Karpas-422 (cell line): ENCODE data around the gene KCNIP4. TPM values are rescaled to one million over a fixed set of nuclear protein-coding genes. Genes with fewer than 3 reads are reported as not detected.

Source experiments
- DNase-seq: peaks from one replicate; pipeline ENCODE4 v3.0.0-alpha.2; 2015
- H2AFZ ChIP-seq: fragments of 200-600 bp; sonication (generic); 2 replicates; pipeline ENCODE4 v1.6.1; 2014; ENCODE audit warnings: antibody characterized with exemption, low read length, mixed read lengths
- H3K27ac ChIP-seq: fragments of 200-600 bp; sonication (generic); 2 replicates; pipeline ENCODE4 v1.5.1; 2014; ENCODE audit warnings: mild to moderate bottlenecking, low read length, moderate library complexity
- H3K27me3 ChIP-seq: fragments of 200-600 bp; sonication (generic); 2 replicates; pipeline ENCODE4 v1.6.1; 2014; ENCODE audit warnings: low read length, mixed read lengths
- H3K36me3 ChIP-seq: fragments of 200-600 bp; sonication (generic); 2 replicates; pipeline ENCODE4 v1.6.1; 2014; ENCODE audit warnings: low read length, mixed read lengths; ENCODE audit not compliant: insufficient read depth
- H3K4me1 ChIP-seq: fragments of 200-600 bp; sonication (generic); 2 replicates; pipeline ENCODE4 v1.6.1; 2014; ENCODE audit warnings: mild to moderate bottlenecking, low read length, mixed read lengths
- H3K4me2 ChIP-seq: fragments of 200-600 bp; sonication (generic); 2 replicates; pipeline ENCODE4 v1.6.1; 2014; ENCODE audit warnings: low read length, low read depth, mild to moderate bottlenecking; ENCODE audit not compliant: poor library complexity, severe bottlenecking
- H3K4me3 ChIP-seq: fragments of 200-600 bp; sonication (generic); 2 replicates; pipeline ENCODE4 v1.5.1; 2014; ENCODE audit warnings: mild to moderate bottlenecking, antibody characterized with exemption, low read length, mixed read lengths
- H3K79me2 ChIP-seq: fragments of 200-600 bp; sonication (generic); 2 replicates; pipeline ENCODE4 v1.6.1; 2014; ENCODE audit warnings: mild to moderate bottlenecking, low read length, mixed read lengths
- H3K9ac ChIP-seq: fragments of 200-600 bp; sonication (generic); 2 replicates; pipeline ENCODE4 v1.6.0; 2014; ENCODE audit warnings: low read length
- H3K9me2 ChIP-seq: fragments of 200-600 bp; sonication (generic), shearing (Covaris generic); replicated peaks from 2 replicates; pipeline ENCODE4 v1.6.0; 2014; ENCODE audit warnings: mild to moderate bottlenecking, low read length, moderate library complexity; ENCODE audit not compliant: insufficient read depth
- H3K9me3 ChIP-seq: fragments of 300-700, 200-600 bp; sonication (generic); 2 replicates; pipeline ENCODE4 v1.6.1; 2014; ENCODE audit warnings: low read length, mixed read lengths
- H4K20me1 ChIP-seq: fragments of 200-600 bp; sonication (generic); 2 replicates; pipeline ENCODE4 v1.6.1; 2014; ENCODE audit warnings: mild to moderate bottlenecking, antibody characterized with exemption, low read length, low read depth; ENCODE audit not compliant: insufficient read depth
- total RNA-seq: library from RNA; depleted of rRNA; stranded (reverse); fragments of >200 nt; shearing (Covaris generic); gene quantifications from 2 replicates; pipeline ENCODE4 v1.2.3, GENCODE V29; 2014; ENCODE audit warnings: low replicate concordance

KCNIP4 gene
- total RNA-seq, 1 experiment from 2014 or later, result not detected

- no peak overlapping the region for H3K9ac ChIP-seq
- H3K27ac ChIP-seq, result no peak overlapping the region
- no peak overlapping the region for H2AFZ ChIP-seq
- no peaks in the 10 kb centered on the region for H3K36me3 ChIP-seq
- no peaks in the 10 kb centered on the region for H3K4me1 ChIP-seq
- H3K27me3 ChIP-seq, result no peaks in the 10 kb centered on the region
- no peaks in the 10 kb centered on the region for H3K79me2 ChIP-seq
- peaks cover 7% of the 10 kb centered on the region; the same call in 1 of the 2 replicates for H3K9me3 ChIP-seq
- no peak overlapping the region for H3K4me2 ChIP-seq
- no peaks in the 10 kb centered on the region for H3K9me2 ChIP-seq
- no peak overlapping the region for H3K4me3 ChIP-seq
- no peak for DNase-seq
- no peaks in the 10 kb centered on the region for H4K20me1 ChIP-seq
Measured at GRCh38 chr4:21742326-21742725, 206.2 kb downstream of the KCNIP4 start.

- no peak overlapping the region for H3K9ac ChIP-seq
- no peak overlapping the region for H3K4me2 ChIP-seq
- no peak overlapping the region for H3K4me3 ChIP-seq
- H4K20me1 ChIP-seq, result no peaks in the 10 kb centered on the region
- H3K36me3 ChIP-seq, result no peaks in the 10 kb centered on the region
- H3K9me2 ChIP-seq, result no peaks in the 10 kb centered on the region
- H3K27me3 ChIP-seq, result no peaks in the 10 kb centered on the region
- no peaks in the 10 kb centered on the region for H3K4me1 ChIP-seq
- no peak overlapping the region for H2AFZ ChIP-seq
- no peak overlapping the region for H3K27ac ChIP-seq
- H3K9me3 ChIP-seq, result peaks cover 7% of the 10 kb centered on the region; the same call in 1 of the 2 replicates
- no peak for DNase-seq
- no peaks in the 10 kb centered on the region for H3K79me2 ChIP-seq
Measured at GRCh38 chr4:21738821-21739220, 209.8 kb downstream of the KCNIP4 start.

- H3K27me3 ChIP-seq, result no peaks in the 10 kb centered on the region
- no peaks in the 10 kb centered on the region for H3K36me3 ChIP-seq
- H3K9me2 ChIP-seq, result no peaks in the 10 kb centered on the region
- H3K4me1 ChIP-seq, result no peaks in the 10 kb centered on the region
- DNase-seq, result no peak
- no peak overlapping the region for H3K27ac ChIP-seq
- H3K79me2 ChIP-seq, result no peaks in the 10 kb centered on the region
- no peak overlapping the region for H3K4me2 ChIP-seq
- no peaks in the 10 kb centered on the region for H4K20me1 ChIP-seq
- H2AFZ ChIP-seq, result no peak overlapping the region
- H3K9ac ChIP-seq, result no peak overlapping the region
- H3K9me3 ChIP-seq, result peaks cover 2% of the 10 kb centered on the region; the same call in 1 of the 2 replicates
- H3K4me3 ChIP-seq, result no peak overlapping the region
Measured at GRCh38 chr4:21735866-21736265, 212.7 kb downstream of the KCNIP4 start.

GRCh38 chr4:21733894-21734630 lies 214.5 kb downstream of the KCNIP4 start:
- Histone ChIP-seq H3K4me1 (no peaks in the 10 kb centered on the region), H3K9me3 (peaks cover 2% of the 10 kb centered on the region; the same call in 1 of the 2 replicates), H3K9me2 (no peaks in the 10 kb centered on the region), H4K20me1 (no peaks in the 10 kb centered on the region), H3K27me3 (no peaks in the 10 kb centered on the region), H3K36me3 (no peaks in the 10 kb centered on the region), H3K9ac (no peak overlapping the region), H3K79me2 (no peaks in the 10 kb centered on the region), H3K27ac (no peak overlapping the region), H2AFZ (no peak overlapping the region), H3K4me3 (no peak overlapping the region), H3K4me2 (no peak overlapping the region)
- DNase-seq, result no peak

GRCh38 chr4:21728304-21728703 lies 220.3 kb downstream of the KCNIP4 start:
- H3K27me3 ChIP-seq, result no peaks in the 10 kb centered on the region
- no peak overlapping the region for H2AFZ ChIP-seq
- DNase-seq, result no peak
- no peaks in the 10 kb centered on the region for H4K20me1 ChIP-seq
- H3K4me3 ChIP-seq, result no peak overlapping the region
- no peaks in the 10 kb centered on the region for H3K9me2 ChIP-seq
- H3K36me3 ChIP-seq, result no peaks in the 10 kb centered on the region
- no peak overlapping the region for H3K9ac ChIP-seq
- H3K9me3 ChIP-seq, result peaks cover 2% of the 10 kb centered on the region; the same call in 1 of the 2 replicates
- no peak overlapping the region for H3K27ac ChIP-seq
- no peaks in the 10 kb centered on the region for H3K4me1 ChIP-seq
- H3K4me2 ChIP-seq, result no peak overlapping the region
- H3K79me2 ChIP-seq, result no peaks in the 10 kb centered on the region

- no peaks in the 10 kb centered on the region; the same call in 1 of the 2 replicates for H3K9me2 ChIP-seq
- no peak overlapping the region for H3K4me3 ChIP-seq
- H3K9ac ChIP-seq, result no peak overlapping the region
- no peaks in the 10 kb centered on the region for H3K9me3 ChIP-seq
- no peak overlapping the region for H3K27ac ChIP-seq
- H3K4me1 ChIP-seq, result no peaks in the 10 kb centered on the region
- H3K4me2 ChIP-seq, result no peak overlapping the region
- no peaks in the 10 kb centered on the region for H3K36me3 ChIP-seq
- H3K27me3 ChIP-seq, result no peaks in the 10 kb centered on the region
- H2AFZ ChIP-seq, result no peak overlapping the region
- no peaks in the 10 kb centered on the region for H3K79me2 ChIP-seq
- no peak for DNase-seq
- H4K20me1 ChIP-seq, result no peaks in the 10 kb centered on the region
Measured at GRCh38 chr4:21726255-21726815, 222.2 kb downstream of the KCNIP4 start.

GRCh38 chr4:21722157-21722839 lies 226.3 kb downstream of the KCNIP4 start:
- H3K4me1 ChIP-seq, result no peaks in the 10 kb centered on the region
- H3K4me2 ChIP-seq, result no peak overlapping the region
- no peaks in the 10 kb centered on the region for H3K36me3 ChIP-seq
- H3K79me2 ChIP-seq, result no peaks in the 10 kb centered on the region
- H3K4me3 ChIP-seq, result no peak overlapping the region
- H3K27ac ChIP-seq, result no peak overlapping the region
- H3K27me3 ChIP-seq, result no peaks in the 10 kb centered on the region
- no peaks in the 10 kb centered on the region for H4K20me1 ChIP-seq
- DNase-seq, result no peak
- no peak overlapping the region for H2AFZ ChIP-seq
- H3K9me2 ChIP-seq, result no peaks in the 10 kb centered on the region; the same call in 1 of the 2 replicates
- H3K9ac ChIP-seq, result no peak overlapping the region
- no peaks in the 10 kb centered on the region for H3K9me3 ChIP-seq

- Histone ChIP-seq H3K4me3 (no peak overlapping the region), H3K36me3 (no peaks in the 10 kb centered on the region), H3K79me2 (no peaks in the 10 kb centered on the region), H3K9me2 (no peaks in the 10 kb centered on the region), H3K9me3 (no peaks in the 10 kb centered on the region), H3K9ac (no peak overlapping the region), H3K27ac (no peak overlapping the region), H2AFZ (no peak overlapping the region), H4K20me1 (no peaks in the 10 kb centered on the region), H3K27me3 (no peaks in the 10 kb centered on the region), H3K4me1 (no peaks in the 10 kb centered on the region), H3K4me2 (no peak overlapping the region)
- no peak for DNase-seq
Measured at GRCh38 chr4:21716531-21716930, 232.0 kb downstream of the KCNIP4 start.
